ENCODE data around the gene PREP.

The PREP gene

DNA sequence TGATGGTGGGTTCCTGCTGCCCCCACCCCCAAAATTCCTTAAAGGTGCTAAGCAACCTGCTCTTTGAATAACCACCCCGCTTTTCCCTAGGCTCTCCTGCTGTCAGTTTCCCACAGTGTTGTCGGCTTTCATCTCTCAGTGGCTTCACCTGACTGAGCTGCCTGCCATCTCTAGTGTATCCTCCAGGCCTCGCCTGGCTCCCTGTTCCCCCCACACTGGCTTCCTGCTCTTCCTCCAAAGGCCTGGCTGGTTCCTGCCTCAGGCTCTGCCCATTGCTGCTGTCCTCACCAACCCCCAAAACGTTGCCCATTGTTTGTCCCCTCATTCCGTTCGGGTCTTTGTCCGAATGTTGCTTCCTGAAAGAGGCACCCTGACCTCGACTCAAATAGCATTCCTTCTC is 129.3 kb downstream of the PREP start:
- POLR2A ChIA-PET, result no interaction called here
- no peak overlapping the region for H3K27ac ChIP-seq (ENCODE audit: extremely low read depth, low read depth, low read length)
- TF ChIP-seq, protein P1, sequence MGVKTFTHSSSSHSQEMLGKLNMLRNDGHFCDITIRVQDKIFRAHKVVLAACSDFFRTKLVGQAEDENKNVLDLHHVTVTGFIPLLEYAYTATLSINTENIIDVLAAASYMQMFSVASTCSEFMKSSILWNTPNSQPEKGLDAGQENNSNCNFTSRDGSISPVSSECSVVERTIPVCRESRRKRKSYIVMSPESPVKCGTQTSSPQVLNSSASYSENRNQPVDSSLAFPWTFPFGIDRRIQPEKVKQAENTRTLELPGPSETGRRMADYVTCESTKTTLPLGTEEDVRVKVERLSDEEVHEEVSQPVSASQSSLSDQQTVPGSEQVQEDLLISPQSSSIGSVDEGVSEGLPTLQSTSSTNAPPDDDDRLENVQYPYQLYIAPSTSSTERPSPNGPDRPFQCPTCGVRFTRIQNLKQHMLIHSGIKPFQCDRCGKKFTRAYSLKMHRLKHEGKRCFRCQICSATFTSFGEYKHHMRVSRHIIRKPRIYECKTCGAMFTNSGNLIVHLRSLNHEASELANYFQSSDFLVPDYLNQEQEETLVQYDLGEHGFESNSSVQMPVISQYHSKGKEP (tag by site-specific recombination; IDR thresholded peaks at IDR 0.05), result no peak
- TF ChIP-seq ZNF223 (tag by site-specific recombination; IDR thresholded peaks at IDR 0.05) (no peak), GLI2 (tag by site-specific recombination; IDR thresholded peaks at IDR 0.05; ENCODE audit: borderline replicate concordance, low read depth) (no peak), ZNF654 (tag by site-specific recombination; IDR thresholded peaks at IDR 0.05; ENCODE audit: low read depth) (no peak), ZNF341 (tag by site-specific recombination; IDR thresholded peaks at IDR 0.05; ENCODE audit: low read depth) (no peak), PRDM1 (tag by site-specific recombination; IDR thresholded peaks at IDR 0.05) (no peak), ZNF214 (tag by site-specific recombination; IDR thresholded peaks at IDR 0.05; ENCODE audit: borderline replicate concordance) (no peak), ZBTB1 (tag by site-specific recombination; IDR thresholded peaks at IDR 0.05) (no peak)
- TF ChIP-seq, protein P2, sequence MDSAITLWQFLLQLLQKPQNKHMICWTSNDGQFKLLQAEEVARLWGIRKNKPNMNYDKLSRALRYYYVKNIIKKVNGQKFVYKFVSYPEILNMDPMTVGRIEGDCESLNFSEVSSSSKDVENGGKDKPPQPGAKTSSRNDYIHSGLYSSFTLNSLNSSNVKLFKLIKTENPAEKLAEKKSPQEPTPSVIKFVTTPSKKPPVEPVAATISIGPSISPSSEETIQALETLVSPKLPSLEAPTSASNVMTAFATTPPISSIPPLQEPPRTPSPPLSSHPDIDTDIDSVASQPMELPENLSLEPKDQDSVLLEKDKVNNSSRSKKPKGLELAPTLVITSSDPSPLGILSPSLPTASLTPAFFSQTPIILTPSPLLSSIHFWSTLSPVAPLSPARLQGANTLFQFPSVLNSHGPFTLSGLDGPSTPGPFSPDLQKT (IDR thresholded peaks at IDR 0.05; ENCODE audit: borderline replicate concordance, low read depth, low read length), result no peak
- TF ChIP-seq, protein P3, sequence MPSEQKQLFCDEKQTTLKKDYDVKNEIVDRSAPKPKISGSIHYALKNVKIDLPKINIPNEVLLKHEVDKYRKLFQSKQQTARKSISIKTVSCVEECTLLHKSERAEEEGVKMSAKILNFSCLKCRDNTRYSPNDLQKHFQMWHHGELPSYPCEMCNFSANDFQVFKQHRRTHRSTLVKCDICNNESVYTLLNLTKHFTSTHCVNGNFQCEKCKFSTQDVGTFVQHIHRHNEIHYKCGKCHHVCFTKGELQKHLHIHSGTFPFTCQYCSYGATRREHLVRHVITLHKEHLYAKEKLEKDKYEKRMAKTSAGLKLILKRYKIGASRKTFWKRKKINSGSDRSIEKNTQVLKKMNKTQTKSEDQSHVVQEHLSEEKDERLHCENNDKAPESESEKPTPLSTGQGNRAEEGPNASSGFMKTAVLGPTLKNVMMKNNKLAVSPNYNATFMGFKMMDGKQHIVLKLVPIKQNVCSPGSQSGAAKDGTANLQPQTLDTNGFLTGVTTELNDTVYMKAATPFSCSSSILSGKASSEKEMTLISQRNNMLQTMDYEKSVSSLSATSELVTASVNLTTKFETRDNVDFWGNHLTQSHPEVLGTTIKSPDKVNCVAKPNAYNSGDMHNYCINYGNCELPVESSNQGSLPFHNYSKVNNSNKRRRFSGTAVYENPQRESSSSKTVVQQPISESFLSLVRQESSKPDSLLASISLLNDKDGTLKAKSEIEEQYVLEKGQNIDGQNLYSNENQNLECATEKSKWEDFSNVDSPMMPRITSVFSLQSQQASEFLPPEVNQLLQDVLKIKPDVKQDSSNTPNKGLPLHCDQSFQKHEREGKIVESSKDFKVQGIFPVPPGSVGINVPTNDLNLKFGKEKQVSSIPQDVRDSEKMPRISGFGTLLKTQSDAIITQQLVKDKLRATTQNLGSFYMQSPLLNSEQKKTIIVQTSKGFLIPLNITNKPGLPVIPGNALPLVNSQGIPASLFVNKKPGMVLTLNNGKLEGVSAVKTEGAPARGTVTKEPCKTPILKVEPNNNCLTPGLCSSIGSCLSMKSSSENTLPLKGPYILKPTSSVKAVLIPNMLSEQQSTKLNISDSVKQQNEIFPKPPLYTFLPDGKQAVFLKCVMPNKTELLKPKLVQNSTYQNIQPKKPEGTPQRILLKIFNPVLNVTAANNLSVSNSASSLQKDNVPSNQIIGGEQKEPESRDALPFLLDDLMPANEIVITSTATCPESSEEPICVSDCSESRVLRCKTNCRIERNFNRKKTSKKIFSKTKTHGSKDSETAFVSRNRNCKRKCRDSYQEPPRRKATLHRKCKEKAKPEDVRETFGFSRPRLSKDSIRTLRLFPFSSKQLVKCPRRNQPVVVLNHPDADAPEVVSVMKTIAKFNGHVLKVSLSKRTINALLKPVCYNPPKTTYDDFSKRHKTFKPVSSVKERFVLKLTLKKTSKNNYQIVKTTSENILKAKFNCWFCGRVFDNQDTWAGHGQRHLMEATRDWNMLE (tag by site-specific recombination; conservative IDR thresholded peaks at IDR 0.05; ENCODE audit: low read depth), result no peak
- TF ChIP-seq, protein P4, sequence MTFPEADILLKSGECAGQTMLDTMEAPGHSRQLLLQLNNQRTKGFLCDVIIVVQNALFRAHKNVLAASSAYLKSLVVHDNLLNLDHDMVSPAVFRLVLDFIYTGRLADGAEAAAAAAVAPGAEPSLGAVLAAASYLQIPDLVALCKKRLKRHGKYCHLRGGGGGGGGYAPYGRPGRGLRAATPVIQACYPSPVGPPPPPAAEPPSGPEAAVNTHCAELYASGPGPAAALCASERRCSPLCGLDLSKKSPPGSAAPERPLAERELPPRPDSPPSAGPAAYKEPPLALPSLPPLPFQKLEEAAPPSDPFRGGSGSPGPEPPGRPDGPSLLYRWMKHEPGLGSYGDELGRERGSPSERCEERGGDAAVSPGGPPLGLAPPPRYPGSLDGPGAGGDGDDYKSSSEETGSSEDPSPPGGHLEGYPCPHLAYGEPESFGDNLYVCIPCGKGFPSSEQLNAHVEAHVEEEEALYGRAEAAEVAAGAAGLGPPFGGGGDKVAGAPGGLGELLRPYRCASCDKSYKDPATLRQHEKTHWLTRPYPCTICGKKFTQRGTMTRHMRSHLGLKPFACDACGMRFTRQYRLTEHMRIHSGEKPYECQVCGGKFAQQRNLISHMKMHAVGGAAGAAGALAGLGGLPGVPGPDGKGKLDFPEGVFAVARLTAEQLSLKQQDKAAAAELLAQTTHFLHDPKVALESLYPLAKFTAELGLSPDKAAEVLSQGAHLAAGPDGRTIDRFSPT (tag by site-specific recombination; IDR thresholded peaks at IDR 0.05), result no peak
- TF ChIP-seq, protein P5, sequence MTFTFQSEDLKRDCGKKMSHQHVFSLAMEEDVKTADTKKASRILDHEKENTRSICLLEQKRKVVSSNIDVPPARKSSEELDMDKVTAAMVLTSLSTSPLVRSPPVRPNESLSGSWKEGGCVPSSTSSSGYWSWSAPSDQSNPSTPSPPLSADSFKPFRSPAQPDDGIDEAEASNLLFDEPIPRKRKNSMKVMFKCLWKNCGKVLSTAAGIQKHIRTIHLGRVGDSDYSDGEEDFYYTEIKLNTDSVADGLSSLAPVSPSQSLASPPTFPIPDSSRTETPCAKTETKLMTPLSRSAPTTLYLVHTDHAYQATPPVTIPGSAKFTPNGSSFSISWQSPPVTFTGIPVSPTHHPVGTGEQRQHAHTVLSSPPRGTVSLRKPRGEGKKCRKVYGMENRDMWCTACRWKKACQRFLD (tag by site-specific recombination; IDR thresholded peaks at IDR 0.05), result no peak
- TF ChIP-seq, protein P6, sequence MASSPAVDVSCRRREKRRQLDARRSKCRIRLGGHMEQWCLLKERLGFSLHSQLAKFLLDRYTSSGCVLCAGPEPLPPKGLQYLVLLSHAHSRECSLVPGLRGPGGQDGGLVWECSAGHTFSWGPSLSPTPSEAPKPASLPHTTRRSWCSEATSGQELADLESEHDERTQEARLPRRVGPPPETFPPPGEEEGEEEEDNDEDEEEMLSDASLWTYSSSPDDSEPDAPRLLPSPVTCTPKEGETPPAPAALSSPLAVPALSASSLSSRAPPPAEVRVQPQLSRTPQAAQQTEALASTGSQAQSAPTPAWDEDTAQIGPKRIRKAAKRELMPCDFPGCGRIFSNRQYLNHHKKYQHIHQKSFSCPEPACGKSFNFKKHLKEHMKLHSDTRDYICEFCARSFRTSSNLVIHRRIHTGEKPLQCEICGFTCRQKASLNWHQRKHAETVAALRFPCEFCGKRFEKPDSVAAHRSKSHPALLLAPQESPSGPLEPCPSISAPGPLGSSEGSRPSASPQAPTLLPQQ (tag by site-specific recombination; IDR thresholded peaks at IDR 0.05), result no peak

More for the DNA sequence above, 129.3 kb downstream of the PREP start:
- Histone ChIP-seq H3K4me1 (ENCODE audit: control insufficient read depth, insufficient read depth, low read length) (no peaks in the 10 kb centered on the region; the same call in 1 of the 2 replicates), H3K36me3 (ENCODE audit: control insufficient read depth in 2 of 2, insufficient read depth in 1 of 2, low read length in 2 of 2) (peaks cover 0 to 33% of the 10 kb centered on the region in 2 experiments; a peak in 1 of 3 replicates), H3K4me3 (ENCODE audit: low read depth, low read length) (no peak overlapping the region), H3K9me3 (ENCODE audit: control insufficient read depth, insufficient read depth, low read depth, low read length) (no peaks in the 10 kb centered on the region)
- CTCF ChIA-PET, result interaction anchor here (0.7 kb wide), 1 partner anchor 68 kb away, joined by 3 read pairs; no protein-coding TSS in a partner anchor
